Measurements from ENCODE around the gene ZBTB25.
A peak's percentile ranks its signal among the peaks of the same experiment; 100 is the strongest.

ZBTB25 gene

GRCh38 chr14:64544607-64545312, 41.1 kb upstream of the ZBTB25 start:
- Histone ChIP-seq H3K27me3 (ENCODE audit: control insufficient read depth, insufficient read depth, low read length) (no peaks in the 10 kb centered on the region), H3K36me3 (ENCODE audit: control insufficient read depth, insufficient read depth, low read length) (no peaks in the 10 kb centered on the region), H3K9ac (no peak overlapping the region), H3K9me3 (ENCODE audit: control insufficient read depth, low read length) (no peaks in the 10 kb centered on the region), H3K4me1 (peaks cover under 1% of the 10 kb centered on the region), H2AFZ (no peak overlapping the region), H3K27ac (no peak overlapping the region), H3K4me2 (ENCODE audit: low read length) (peak overlapping the region; percentile 1), H3K4me3 (ENCODE audit: low read depth, low read length) (peak overlapping the region; percentile 32), H3K79me2 (no peaks in the 10 kb centered on the region)
- TF ChIP-seq, protein P1, sequence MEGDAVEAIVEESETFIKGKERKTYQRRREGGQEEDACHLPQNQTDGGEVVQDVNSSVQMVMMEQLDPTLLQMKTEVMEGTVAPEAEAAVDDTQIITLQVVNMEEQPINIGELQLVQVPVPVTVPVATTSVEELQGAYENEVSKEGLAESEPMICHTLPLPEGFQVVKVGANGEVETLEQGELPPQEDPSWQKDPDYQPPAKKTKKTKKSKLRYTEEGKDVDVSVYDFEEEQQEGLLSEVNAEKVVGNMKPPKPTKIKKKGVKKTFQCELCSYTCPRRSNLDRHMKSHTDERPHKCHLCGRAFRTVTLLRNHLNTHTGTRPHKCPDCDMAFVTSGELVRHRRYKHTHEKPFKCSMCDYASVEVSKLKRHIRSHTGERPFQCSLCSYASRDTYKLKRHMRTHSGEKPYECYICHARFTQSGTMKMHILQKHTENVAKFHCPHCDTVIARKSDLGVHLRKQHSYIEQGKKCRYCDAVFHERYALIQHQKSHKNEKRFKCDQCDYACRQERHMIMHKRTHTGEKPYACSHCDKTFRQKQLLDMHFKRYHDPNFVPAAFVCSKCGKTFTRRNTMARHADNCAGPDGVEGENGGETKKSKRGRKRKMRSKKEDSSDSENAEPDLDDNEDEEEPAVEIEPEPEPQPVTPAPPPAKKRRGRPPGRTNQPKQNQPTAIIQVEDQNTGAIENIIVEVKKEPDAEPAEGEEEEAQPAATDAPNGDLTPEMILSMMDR (IDR thresholded peaks at IDR 0.05): no peak

GRCh38 chr14:64542836-64543201, 39.2 kb upstream of the ZBTB25 start:
- Histone ChIP-seq H3K27ac (no peak overlapping the region), H3K4me2 (ENCODE audit: low read length) (peak overlapping the region; percentile 49), H3K4me3 (ENCODE audit: low read depth, low read length) (peak overlapping the region; percentile 51), H3K79me2 (no peaks in the 10 kb centered on the region), H3K4me1 (peaks cover 4% of the 10 kb centered on the region), H3K27me3 (ENCODE audit: control insufficient read depth, insufficient read depth, low read length) (no peaks in the 10 kb centered on the region), H3K9me3 (ENCODE audit: control insufficient read depth, low read length) (no peaks in the 10 kb centered on the region), H3K36me3 (ENCODE audit: control insufficient read depth, insufficient read depth, low read length) (no peaks in the 10 kb centered on the region), H3K9ac (no peak overlapping the region), H2AFZ (no peak overlapping the region)
- TF ChIP-seq, protein P1 (IDR thresholded peaks at IDR 0.05): no peak

DNA sequence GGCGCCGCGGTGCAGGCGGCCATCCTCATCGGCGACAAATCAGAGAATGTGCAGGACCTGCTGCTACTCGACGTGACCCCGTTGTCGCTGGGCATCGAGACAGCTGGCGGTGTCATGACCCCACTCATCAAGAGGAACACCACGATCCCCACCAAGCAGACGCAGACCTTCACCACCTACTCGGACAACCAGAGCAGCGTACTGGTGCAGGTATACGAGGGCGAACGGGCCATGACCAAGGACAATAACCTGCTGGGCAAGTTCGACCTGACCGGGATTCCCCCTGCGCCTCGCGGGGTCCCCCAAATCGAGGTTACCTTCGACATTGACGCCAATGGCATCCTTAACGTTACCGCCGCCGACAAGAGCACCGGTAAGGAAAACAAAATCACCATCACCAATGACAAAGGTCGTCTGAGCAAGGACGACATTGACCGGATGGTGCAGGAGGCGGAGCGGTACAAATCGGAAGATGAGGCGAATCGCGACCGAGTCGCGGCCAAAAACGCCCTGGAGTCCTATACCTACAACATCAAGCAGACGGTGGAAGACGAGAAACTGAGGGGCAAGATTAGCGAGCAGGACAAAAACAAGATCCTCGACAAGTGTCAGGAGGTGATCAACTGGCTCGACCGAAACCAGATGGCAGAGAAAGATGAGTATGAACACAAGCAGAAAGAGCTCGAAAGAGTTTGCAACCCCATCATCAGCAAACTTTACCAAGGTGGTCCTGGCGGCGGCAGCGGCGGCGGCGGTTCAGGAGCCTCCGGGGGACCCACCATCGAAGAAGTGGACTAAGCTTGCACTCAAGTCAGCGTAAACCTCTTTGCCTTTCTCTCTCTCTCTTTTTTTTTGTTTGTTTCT, 38.6 kb upstream of the ZBTB25 start:
- H3K9ac ChIP-seq: no peak overlapping the region
- no peak overlapping the region for H3K27ac ChIP-seq

GRCh38 chr14:64541261-64541971, 37.8 kb upstream of the ZBTB25 start:
- H2AFZ ChIP-seq: peak overlapping the region; percentile 56
- H3K27me3 ChIP-seq (ENCODE audit: control insufficient read depth, insufficient read depth, low read length): no peaks in the 10 kb centered on the region
- H3K4me2 ChIP-seq (ENCODE audit: low read length): peak overlapping the region; percentile 49
- no peak overlapping the region for H3K9ac ChIP-seq
- no peaks in the 10 kb centered on the region for H3K36me3 ChIP-seq (ENCODE audit: control insufficient read depth, insufficient read depth, low read length)
- TF ChIP-seq, protein P1 (IDR thresholded peaks at IDR 0.05): no peak
- peaks cover 4% of the 10 kb centered on the region for H3K4me1 ChIP-seq
- no peaks in the 10 kb centered on the region for H3K9me3 ChIP-seq (ENCODE audit: control insufficient read depth, low read length)
- peak overlapping the region; percentile 51 for H3K4me3 ChIP-seq (ENCODE audit: low read depth, low read length)
- no peak overlapping the region for H3K27ac ChIP-seq
- H3K79me2 ChIP-seq: no peaks in the 10 kb centered on the region

More for the DNA sequence above, 38.6 kb upstream of the ZBTB25 start:
- Histone ChIP-seq H3K27me3 (ENCODE audit: control insufficient read depth, insufficient read depth, low read length) (no peaks in the 10 kb centered on the region), H2AFZ (peak overlapping the region; percentile 56), H3K4me3 (ENCODE audit: low read depth, low read length) (peak overlapping the region; percentile 51), H3K79me2 (no peaks in the 10 kb centered on the region), H3K4me2 (ENCODE audit: low read length) (peak overlapping the region; percentile 49), H3K36me3 (ENCODE audit: control insufficient read depth, insufficient read depth, low read length) (no peaks in the 10 kb centered on the region), H3K9me3 (ENCODE audit: control insufficient read depth, low read length) (no peaks in the 10 kb centered on the region), H3K4me1 (peaks cover 4% of the 10 kb centered on the region)
- TF ChIP-seq, protein P1 (IDR thresholded peaks at IDR 0.05): no peak

Data from parathyroid adenoma (tissue), 2 donors.